OCI-LY7 (cell line): ENCODE measurements around the gene DAB1. TPM values are rescaled to one million over a fixed set of nuclear protein-coding genes. Genes with fewer than 3 reads are reported as not detected.

Experiments
- BruUV-seq: library from RNA; stranded (reverse); fragments of 400-500 nt; replicated peaks from 2 replicates; lab custom pipeline; 2021; lab: Mats Ljungman, UMichigan
- CTCF ChIA-PET: fragments of 300-600 bp; sonication (Branson Sonifier 250); formaldehyde crosslinking; loops from one replicate; lab custom pipeline; 2022; ENCODE audit warnings: antibody characterized with exemption; ENCODE audit not compliant: unreplicated experiment; lab: Charles Lee
- POLR2A ChIA-PET: fragments of 300-600 bp; sonication (Branson Sonifier 250); formaldehyde crosslinking; loops from one replicate; lab custom pipeline; 2022; ENCODE audit warnings: antibody characterized with exemption; lab: Charles Lee
- DNase-seq: peaks from one replicate; pipeline ENCODE4 v3.0.0-alpha.2; 2015; ENCODE audit warnings: low spot score
- H2AFZ ChIP-seq: fragments of 200-600 bp; sonication (generic), shearing (Covaris generic); 2 replicates; pipeline ENCODE4 v1.6.1; 2014; ENCODE audit warnings: mild to moderate bottlenecking, antibody characterized with exemption, low read length, moderate library complexity
- H3K27ac ChIP-seq: fragments of 200-600 bp; sonication (generic); 2 replicates; pipeline ENCODE4 v1.5.1; 2014; ENCODE audit warnings: mixed run types, low read depth, mild to moderate bottlenecking, moderate library complexity, low read length, inconsistent platforms; ENCODE audit not compliant: poor library complexity, severe bottlenecking
- H3K36me3 ChIP-seq: fragments of 200-600 bp; sonication (generic); 2 replicates; pipeline ENCODE4 v1.6.1; 2014; ENCODE audit warnings: mild to moderate bottlenecking, antibody characterized with exemption, low read length, moderate library complexity, mixed read lengths; ENCODE audit not compliant: insufficient read depth
- H3K4me1 ChIP-seq: fragments of 200-600 bp; sonication (generic); 2 replicates; pipeline ENCODE4 v1.5.1; 2014; ENCODE audit warnings: mild to moderate bottlenecking, low read length; ENCODE audit not compliant: insufficient read depth, poor library complexity, severe bottlenecking
- H3K4me2 ChIP-seq: fragments of 200-600 bp; sonication (generic); 2 replicates; pipeline ENCODE4 v1.6.1; 2014; ENCODE audit warnings: mild to moderate bottlenecking, low read length
- H3K4me3 ChIP-seq: fragments of 200-600 bp; sonication (generic); 2 replicates; pipeline ENCODE4 v1.5.1; 2014; ENCODE audit warnings: mild to moderate bottlenecking, low read depth, low read length; ENCODE audit not compliant: poor library complexity, severe bottlenecking
- H3K79me2 ChIP-seq: fragments of 200-600 bp; sonication (generic); 2 replicates; pipeline ENCODE4 v1.6.1; 2016; ENCODE audit warnings: low read depth, mild to moderate bottlenecking, low read length, moderate library complexity, mixed read lengths; ENCODE audit not compliant: insufficient read depth
- H3K9me2 ChIP-seq: fragments of 200-600 bp; sonication (generic); 2 replicates; pipeline ENCODE4 v1.6.1; 2016; ENCODE audit warnings: mild to moderate bottlenecking, low read length, mixed read lengths; ENCODE audit not compliant: insufficient read depth
- H3K9me3 ChIP-seq: fragments of 200-600 bp; sonication (generic); 2 replicates; pipeline ENCODE4 v1.6.1; 2014; ENCODE audit warnings: mild to moderate bottlenecking, mixed run types, low read length, mixed read lengths
- H4K20me1 ChIP-seq: fragments of 200-600 bp; sonication (generic); 2 replicates; pipeline ENCODE4 v1.6.1; 2014; ENCODE audit warnings: mild to moderate bottlenecking, antibody characterized with exemption, low read length, moderate library complexity, mixed read lengths; ENCODE audit not compliant: insufficient read depth
- CTCF ChIP-seq: fragments of 200-600 bp; sonication (generic); conservative IDR thresholded peaks from 2 replicates; pipeline ENCODE4 v1.5.1; 2014; ENCODE audit warnings: mild to moderate bottlenecking, antibody characterized with exemption, low read length, moderate library complexity, mixed read lengths
- EZH2phosphoT487 ChIP-seq: fragments of 200-600 bp; sonication (generic); IDR thresholded peaks from 2 replicates; pipeline ENCODE4 v1.6.1; 2018; ENCODE audit warnings: low read depth, borderline replicate concordance, mild to moderate bottlenecking, mixed run types, antibody characterized with exemption, low read length, moderate library complexity, mixed read lengths
- intact Hi-C: fragments of 100-400 bp; cut with micrococcal nuclease; formaldehyde crosslinking; loops from one replicate; pipeline ENCODE4 v1.10.0; 2022; ENCODE audit not compliant: unreplicated experiment
- total RNA-seq, 2 experiments: library from RNA; depleted of rRNA in 1 of 2; stranded (reverse); fragments of >200 nt in 1 of 2; shearing (Covaris generic) in 1 of 2; gene quantifications; 2 replicates each; pipeline ENCODE4 v1.2.3, GENCODE V29; 2014 to 2022

DAB1 gene
- total RNA-seq, 2 experiments from 2014 or later, result not detected

GRCh38 chr1:57115030-57115614 lies 308.7 kb downstream of the DAB1 start:
- no TSS peak for BruUV-seq
- POLR2A ChIA-PET, result no interaction called here
- Histone ChIP-seq H3K9me2 (no peaks in the 10 kb centered on the region), H3K4me2 (no peak overlapping the region), H3K79me2 (no peaks in the 10 kb centered on the region), H3K4me1 (no peaks in the 10 kb centered on the region), H3K4me3 (no peak overlapping the region), H3K9me3 (no peaks in the 10 kb centered on the region), H3K27ac (no peak overlapping the region), H2AFZ (no peak overlapping the region), H3K36me3 (no peaks in the 10 kb centered on the region), H4K20me1 (no peaks in the 10 kb centered on the region)
- TF ChIP-seq CTCF (no peak), EZH2phosphoT487 (no peak)
- intact Hi-C loops, result no loop called here
- no peak for DNase-seq
- CTCF ChIA-PET, result no interaction called here

DNA sequence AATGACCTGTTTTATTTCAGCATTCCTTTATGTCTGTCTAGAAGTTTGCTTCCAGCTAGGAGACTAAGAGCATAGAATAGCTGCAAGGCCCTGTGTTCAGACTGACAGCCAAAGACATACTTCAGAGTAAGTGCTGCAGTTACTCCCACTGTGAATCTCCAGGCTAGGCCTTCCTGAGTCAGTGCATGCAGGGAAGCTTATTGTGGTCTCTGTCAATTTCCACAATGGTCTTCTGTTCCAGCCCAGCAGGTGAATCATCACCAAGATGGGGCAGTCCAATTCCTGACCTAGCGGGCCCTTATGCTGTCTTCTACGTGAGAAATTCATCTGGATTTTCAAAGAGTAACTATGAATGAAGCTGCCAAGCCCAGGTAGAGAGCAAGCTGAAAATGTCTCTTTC lies 311.7 kb downstream of the DAB1 start:
- no peak overlapping the region for H2AFZ ChIP-seq
- POLR2A ChIA-PET, result no interaction called here
- H3K36me3 ChIP-seq, result no peaks in the 10 kb centered on the region
- CTCF ChIA-PET, result no interaction called here
- no peak overlapping the region for H3K27ac ChIP-seq
- H3K4me2 ChIP-seq, result no peak overlapping the region
- H3K9me2 ChIP-seq, result no peaks in the 10 kb centered on the region
- no peak overlapping the region for H3K4me3 ChIP-seq
- intact Hi-C loops, result no loop called here
- no TSS peak for BruUV-seq
- no peaks in the 10 kb centered on the region for H3K79me2 ChIP-seq
- no peak for DNase-seq
- no peaks in the 10 kb centered on the region for H3K9me3 ChIP-seq
- TF ChIP-seq EZH2phosphoT487, result no peak
- TF ChIP-seq CTCF, result no peak
- no peaks in the 10 kb centered on the region for H4K20me1 ChIP-seq
- no peaks in the 10 kb centered on the region for H3K4me1 ChIP-seq

- no TSS peak for BruUV-seq
- H2AFZ ChIP-seq, result no peak overlapping the region
- no peak overlapping the region for H3K4me2 ChIP-seq
- no peak for TF ChIP-seq CTCF
- no peak for TF ChIP-seq EZH2phosphoT487
- intact Hi-C loops, result no loop called here
- H3K4me3 ChIP-seq, result no peak overlapping the region
- no peak overlapping the region for H3K27ac ChIP-seq
- ChIA-PET CTCF (no interaction called here), POLR2A (no interaction called here)
- H3K79me2 ChIP-seq, result no peaks in the 10 kb centered on the region
- H4K20me1 ChIP-seq, result no peaks in the 10 kb centered on the region
- H3K4me1 ChIP-seq, result no peaks in the 10 kb centered on the region
- no peaks in the 10 kb centered on the region for H3K9me2 ChIP-seq
- no peaks in the 10 kb centered on the region for H3K36me3 ChIP-seq
- DNase-seq, result no peak
- no peaks in the 10 kb centered on the region for H3K9me3 ChIP-seq
Observed at GRCh38 chr1:57111175-57111574, 312.7 kb downstream of the DAB1 start.
